ENCODE data around the gene CLP1. TPM values are rescaled to one million over a fixed set of nuclear protein-coding genes. Genes with fewer than 3 reads are reported as not detected.

The CLP1 gene
- total RNA-seq, 1 donor from 2014 or later: 6.1 TPM

Other genes with a start within 250 kb of the CLP1 start
- 127 TPM for gene SLC43A3, start 230.6 kb upstream of the CLP1 start, total RNA-seq
- 22.0 TPM for gene RTN4RL2, start 197.2 kb upstream of the CLP1 start, total RNA-seq
- 115 TPM for gene SLC43A1, start 142.1 kb upstream of the CLP1 start, total RNA-seq
- 39.3 TPM for gene TIMM10, start 127.0 kb upstream of the CLP1 start, total RNA-seq
- gene SMTNL1, start 120.2 kb upstream of the CLP1 start, total RNA-seq: not detected
- gene UBE2L6, start 90.1 kb upstream of the CLP1 start, total RNA-seq: 53.0 TPM
- gene SERPING1, start 60.1 kb upstream of the CLP1 start, total RNA-seq: 1,854 TPM
- 0.33 TPM for gene YPEL4, start 7.8 kb upstream of the CLP1 start, total RNA-seq
- gene ZDHHC5, start 10.4 kb downstream of the CLP1 start, total RNA-seq: 26.3 TPM
- 6.1 TPM for gene MED19, start 54.5 kb downstream of the CLP1 start, total RNA-seq
- gene TMX2, start 54.8 kb downstream of the CLP1 start, total RNA-seq: 43.0 TPM
- 67.9 TPM for gene SELENOH, start 83.7 kb downstream of the CLP1 start, total RNA-seq
- not detected for gene BTBD18, start 94.1 kb downstream of the CLP1 start, total RNA-seq
- 98.1 TPM for gene CTNND1, start 104.0 kb downstream of the CLP1 start, total RNA-seq

Measured in left lobe of liver (tissue), 1 donor.